HG02970 (cell line): ENCODE results near the gene ACSM3.

ENCODE experiments used
- ATAC-seq: cut with Tn5 transposase; IDR thresholded peaks from one replicate; pipeline ENCODE4 v1.9.1; 2021; ENCODE audit warnings: mild to moderate bottlenecking, moderate library complexity, moderate number of reproducible peaks; ENCODE audit not compliant: unreplicated experiment, low FRiP score

The ACSM3 gene

GRCh38 chr16:20803561-20804214, 39.9 kb downstream of the ACSM3 start:
- no peak for ATAC-seq

GRCh38 chr16:20805684-20806167, 41.9 kb downstream of the ACSM3 start:
- ATAC-seq, result peak; percentile 9

- peak; percentile 72 for ATAC-seq
Observed at GRCh38 chr16:20806168-20807050, 42.6 kb downstream of the ACSM3 start, which contains the start of the genes ERI2 and REXO5. TSS of gene ERI2 (minus strand) at chr16:20806472. CDS start at chr16:20806430, 42 bp downstream. TSS of gene REXO5 (plus strand) at chr16:20806527. CDS start at chr16:20806954, 427 bp downstream.

GRCh38 chr16:20807862-20808261, 44.0 kb downstream of the ACSM3 start:
- ATAC-seq, result no peak

- ATAC-seq, result no peak
Observed at GRCh38 chr16:20811889-20812439, 48.1 kb downstream of the ACSM3 start.

- no peak for ATAC-seq
Observed at GRCh38 chr16:20812510-20812909, 48.7 kb downstream of the ACSM3 start.

- ATAC-seq, result no peak
Observed at GRCh38 chr16:20814784-20815183, 51.0 kb downstream of the ACSM3 start.

- ATAC-seq, result no peak
Observed at GRCh38 chr16:20818929-20819585, 55.2 kb downstream of the ACSM3 start.

- no peak for ATAC-seq
Observed at GRCh38 chr16:20821682-20822081, 57.9 kb downstream of the ACSM3 start.

- ATAC-seq, result no peak
Observed at GRCh38 chr16:20822521-20823325, 58.9 kb downstream of the ACSM3 start.

- ATAC-seq, result no peak
Observed at GRCh38 chr16:20826039-20826566, 62.3 kb downstream of the ACSM3 start.

- no peak for ATAC-seq
Observed at GRCh38 chr16:20829536-20829935, 65.7 kb downstream of the ACSM3 start.

- no peak for ATAC-seq
Observed at GRCh38 chr16:20830372-20830771, 66.6 kb downstream of the ACSM3 start.

- ATAC-seq, result no peak
Observed at GRCh38 chr16:20833086-20833485, 69.3 kb downstream of the ACSM3 start.

- ATAC-seq, result no peak
Observed at GRCh38 chr16:20838240-20838639, 74.4 kb downstream of the ACSM3 start.

- no peak for ATAC-seq
Observed at GRCh38 chr16:20839504-20839903, 75.7 kb downstream of the ACSM3 start.

GRCh38 chr16:20844054-20844453, 80.2 kb downstream of the ACSM3 start:
- no peak for ATAC-seq

- ATAC-seq, result no peak
Observed at GRCh38 chr16:20844588-20844987, 80.8 kb downstream of the ACSM3 start.

GRCh38 chr16:20846030-20846429, 82.2 kb downstream of the ACSM3 start:
- no peak for ATAC-seq

GRCh38 chr16:20846551-20846950, 82.7 kb downstream of the ACSM3 start:
- ATAC-seq, result no peak
